ENCODE results near the gene SLC17A5. TPM values are rescaled to one million over a fixed set of nuclear protein-coding genes. Genes with fewer than 3 reads are reported as not detected.

SLC17A5 gene
- total and polyA plus RNA-seq, 5 donors from 2014 or later: 6.0 to 9.2 (median 7.4) TPM

GRCh38 chr6:73675466-73676098, 21.8 kb upstream of the SLC17A5 start:
- peak; percentile 73 to 78 for ATAC-seq (ENCODE audit: low read depth in 2 of 2)
- peaks cover 0 to 5% (median 0%) of the 10 kb centered on the region in 4 donors for H3K4me1 Mint-ChIP-seq
- H3K36me3 Mint-ChIP-seq: no peaks in the 10 kb centered on the region
- Histone ChIP-seq H3K27me3 (ENCODE audit: control insufficient read depth, insufficient read depth, low read length) (peaks cover 4% of the 10 kb centered on the region), H3K36me3 (ENCODE audit: control insufficient read depth, insufficient read depth, low read length) (no peaks in the 10 kb centered on the region), H3K4me3 (ENCODE audit: low read depth, low read length) (no peak overlapping the region), H3K4me1 (ENCODE audit: control insufficient read depth, insufficient read depth, low read length, poor library complexity, severe bottlenecking) (no peaks in the 10 kb centered on the region), H3K27ac (ENCODE audit: insufficient read depth, low read length, poor library complexity, severe bottlenecking) (no peak overlapping the region), H3K9me3 (ENCODE audit: control insufficient read depth in 2 of 2, low read length in 2 of 2) (no peaks in the 10 kb centered on the region)
- H3K4me3 Mint-ChIP-seq: no peak overlapping the region
- peaks cover 29% of the 10 kb centered on the region for H3K27me3 Mint-ChIP-seq
- peak; percentile 47 to 67 (median 57) for DNase-seq
- no peaks in the 10 kb centered on the region for H3K9me3 Mint-ChIP-seq
- H3K27ac Mint-ChIP-seq: no peak overlapping the region

- Mint-ChIP-seq H3K27me3 (peaks cover 41% of the 10 kb centered on the region), H3K9me3 (no peaks in the 10 kb centered on the region), H3K27ac (no peak overlapping the region), H3K4me3 (no peak overlapping the region), H3K4me1 (peaks cover 0 to 5% (median 2%) of the 10 kb centered on the region in 4 donors), H3K36me3 (no peaks in the 10 kb centered on the region)
- no peak overlapping the region for H3K4me3 ChIP-seq (ENCODE audit: low read depth, low read length)
- no peak for DNase-seq
- no peak for ATAC-seq (ENCODE audit: low read depth in 2 of 2)
- no peak overlapping the region for H3K27ac ChIP-seq (ENCODE audit: insufficient read depth, low read length, poor library complexity, severe bottlenecking)
- peaks cover 6% of the 10 kb centered on the region for H3K27me3 ChIP-seq (ENCODE audit: control insufficient read depth, insufficient read depth, low read length)
- no peaks in the 10 kb centered on the region for H3K9me3 ChIP-seq (ENCODE audit: control insufficient read depth in 2 of 2, low read length in 2 of 2)
- H3K36me3 ChIP-seq (ENCODE audit: control insufficient read depth, insufficient read depth, low read length): no peaks in the 10 kb centered on the region
- no peaks in the 10 kb centered on the region for H3K4me1 ChIP-seq (ENCODE audit: control insufficient read depth, insufficient read depth, low read length, poor library complexity, severe bottlenecking)
Measured at GRCh38 chr6:73671911-73672685, 18.3 kb upstream of the SLC17A5 start.

- Histone ChIP-seq H3K27ac (ENCODE audit: insufficient read depth, low read length, poor library complexity, severe bottlenecking) (no peak overlapping the region), H3K4me3 (ENCODE audit: low read depth, low read length) (no peak overlapping the region), H3K9me3 (ENCODE audit: control insufficient read depth in 2 of 2, low read length in 2 of 2) (no peaks in the 10 kb centered on the region), H3K36me3 (ENCODE audit: control insufficient read depth, insufficient read depth, low read length) (no peaks in the 10 kb centered on the region), H3K27me3 (ENCODE audit: control insufficient read depth, insufficient read depth, low read length) (peaks cover 14% of the 10 kb centered on the region), H3K4me1 (ENCODE audit: control insufficient read depth, insufficient read depth, low read length, poor library complexity, severe bottlenecking) (no peaks in the 10 kb centered on the region)
- Mint-ChIP-seq H3K27ac (no peak overlapping the region), H3K36me3 (no peaks in the 10 kb centered on the region), H3K4me3 (peak overlapping the region in 1 of 4 donors; percentile 33), H3K9me3 (peaks cover 0 to 2% (median 0%) of the 10 kb centered on the region in 7 donors), H3K27me3 (peaks cover 42% of the 10 kb centered on the region), H3K4me1 (peaks cover 0 to 4% (median 0%) of the 10 kb centered on the region in 4 donors)
- DNase-seq (no peak), ATAC-seq (ENCODE audit: low read depth in 2 of 2) (no peak)
Measured at GRCh38 chr6:73669005-73669404, 15.2 kb upstream of the SLC17A5 start.

GRCh38 chr6:73667798-73668197, 14.0 kb upstream of the SLC17A5 start:
- no peak overlapping the region for H3K27ac ChIP-seq (ENCODE audit: insufficient read depth, low read length, poor library complexity, severe bottlenecking)
- H3K4me1 Mint-ChIP-seq: peaks cover 0 to 4% (median 0%) of the 10 kb centered on the region in 4 donors
- H3K36me3 ChIP-seq (ENCODE audit: control insufficient read depth, insufficient read depth, low read length): no peaks in the 10 kb centered on the region
- peaks cover 42% of the 10 kb centered on the region for H3K27me3 Mint-ChIP-seq
- no peak for DNase-seq
- peaks cover 0 to 2% (median 0%) of the 10 kb centered on the region in 7 donors for H3K9me3 Mint-ChIP-seq
- no peaks in the 10 kb centered on the region for H3K9me3 ChIP-seq (ENCODE audit: control insufficient read depth in 2 of 2, low read length in 2 of 2)
- ATAC-seq (ENCODE audit: low read depth in 2 of 2): no peak
- no peak overlapping the region for H3K4me3 ChIP-seq (ENCODE audit: low read depth, low read length)
- H3K4me3 Mint-ChIP-seq: no peak overlapping the region
- H3K27ac Mint-ChIP-seq: peak overlapping the region in 1 of 3 donors; percentile 33
- H3K27me3 ChIP-seq (ENCODE audit: control insufficient read depth, insufficient read depth, low read length): peaks cover 14% of the 10 kb centered on the region
- H3K36me3 Mint-ChIP-seq: no peaks in the 10 kb centered on the region
- no peaks in the 10 kb centered on the region for H3K4me1 ChIP-seq (ENCODE audit: control insufficient read depth, insufficient read depth, low read length, poor library complexity, severe bottlenecking)

- H3K36me3 Mint-ChIP-seq: no peaks in the 10 kb centered on the region
- peaks cover 12% of the 10 kb centered on the region for H3K27me3 ChIP-seq (ENCODE audit: control insufficient read depth, insufficient read depth, low read length)
- H3K27ac ChIP-seq (ENCODE audit: insufficient read depth, low read length, poor library complexity, severe bottlenecking): no peak overlapping the region
- H3K9me3 ChIP-seq (ENCODE audit: control insufficient read depth in 2 of 2, low read length in 2 of 2): no peaks in the 10 kb centered on the region
- H3K27ac Mint-ChIP-seq: no peak overlapping the region
- peaks cover 33% of the 10 kb centered on the region for H3K27me3 Mint-ChIP-seq
- DNase-seq (no peak), ATAC-seq (ENCODE audit: low read depth in 2 of 2) (no peak)
- H3K4me1 Mint-ChIP-seq: peaks cover 0 to 4% (median 0%) of the 10 kb centered on the region in 4 donors
- no peak overlapping the region for H3K4me3 Mint-ChIP-seq
- H3K36me3 ChIP-seq (ENCODE audit: control insufficient read depth, insufficient read depth, low read length): no peaks in the 10 kb centered on the region
- H3K4me3 ChIP-seq (ENCODE audit: low read depth, low read length): no peak overlapping the region
- peaks cover 0 to 2% (median 0%) of the 10 kb centered on the region in 7 donors for H3K9me3 Mint-ChIP-seq
- no peaks in the 10 kb centered on the region for H3K4me1 ChIP-seq (ENCODE audit: control insufficient read depth, insufficient read depth, low read length, poor library complexity, severe bottlenecking)
Measured at GRCh38 chr6:73666393-73666792, 12.6 kb upstream of the SLC17A5 start.

GRCh38 chr6:73665686-73666319, 12.0 kb upstream of the SLC17A5 start:
- H3K4me3 Mint-ChIP-seq: no peak overlapping the region
- H3K36me3 Mint-ChIP-seq: no peaks in the 10 kb centered on the region
- H3K4me3 ChIP-seq (ENCODE audit: low read depth, low read length): no peak overlapping the region
- no peak overlapping the region for H3K27ac ChIP-seq (ENCODE audit: insufficient read depth, low read length, poor library complexity, severe bottlenecking)
- DNase-seq (peak in 1 of 3 donors; percentile 24), ATAC-seq (ENCODE audit: low read depth in 2 of 2) (no peak)
- peaks cover 28% of the 10 kb centered on the region for H3K27me3 Mint-ChIP-seq
- no peaks in the 10 kb centered on the region for H3K36me3 ChIP-seq (ENCODE audit: control insufficient read depth, insufficient read depth, low read length)
- H3K27me3 ChIP-seq (ENCODE audit: control insufficient read depth, insufficient read depth, low read length): peaks cover 12% of the 10 kb centered on the region
- H3K27ac Mint-ChIP-seq: no peak overlapping the region
- no peaks in the 10 kb centered on the region for H3K4me1 ChIP-seq (ENCODE audit: control insufficient read depth, insufficient read depth, low read length, poor library complexity, severe bottlenecking)
- peaks cover 0 to 4% (median 0%) of the 10 kb centered on the region in 4 donors for H3K4me1 Mint-ChIP-seq
- H3K9me3 Mint-ChIP-seq: peaks cover 0 to 2% (median 0%) of the 10 kb centered on the region in 7 donors
- no peaks in the 10 kb centered on the region for H3K9me3 ChIP-seq (ENCODE audit: control insufficient read depth in 2 of 2, low read length in 2 of 2)

- Mint-ChIP-seq H3K4me3 (no peak overlapping the region), H3K9me3 (peaks cover 0 to 2% (median 0%) of the 10 kb centered on the region in 7 donors), H3K27ac (no peak overlapping the region), H3K4me1 (peaks cover 0 to 4% (median 0%) of the 10 kb centered on the region in 4 donors), H3K27me3 (peaks cover 17% of the 10 kb centered on the region), H3K36me3 (no peaks in the 10 kb centered on the region)
- Histone ChIP-seq H3K9me3 (ENCODE audit: control insufficient read depth in 2 of 2, low read length in 2 of 2) (no peaks in the 10 kb centered on the region), H3K36me3 (ENCODE audit: control insufficient read depth, insufficient read depth, low read length) (no peaks in the 10 kb centered on the region), H3K27ac (ENCODE audit: insufficient read depth, low read length, poor library complexity, severe bottlenecking) (no peak overlapping the region), H3K4me1 (ENCODE audit: control insufficient read depth, insufficient read depth, low read length, poor library complexity, severe bottlenecking) (no peaks in the 10 kb centered on the region), H3K4me3 (ENCODE audit: low read depth, low read length) (no peak overlapping the region), H3K27me3 (ENCODE audit: control insufficient read depth, insufficient read depth, low read length) (peaks cover 9% of the 10 kb centered on the region)
- ATAC-seq (ENCODE audit: low read depth in 2 of 2): no peak
- no peak for DNase-seq
Measured at GRCh38 chr6:73664701-73665100, 10.9 kb upstream of the SLC17A5 start.

All from CD4-positive, CD25-positive, alpha-beta regulatory T cell (primary cell).